ENCODE results near the gene MRPL21. TPM values are rescaled to one million over a fixed set of nuclear protein-coding genes. Genes with fewer than 3 reads are reported as not detected.
"Not testable (repeated sequence)": the region's sequence is repeated elsewhere in the genome, so short reads cannot be mapped to it uniquely, and the experiment has no call there.

The MRPL21 gene
- total and polyA plus RNA-seq, 4 donors: 27.0 to 101 (median 58.3) TPM

- DNase-seq (peak in 2 of 3 donors; percentile 26 to 34), ATAC-seq (ENCODE audit: insufficient read depth, low FRiP score) (no peak)
- Histone ChIP-seq H3K4me1 (ENCODE audit: control insufficient read depth in 5 of 5, insufficient read depth in 5 of 5, low read length in 5 of 5) (peaks cover 0 to 7% (median 0%) of the 10 kb centered on the region in 5 donors), H3K36me3 (ENCODE audit: control insufficient read depth in 4 of 4, insufficient read depth in 4 of 4, low read length in 4 of 4) (peaks cover 5 to 23% (median 10%) of the 10 kb centered on the region in 4 donors), H3K27ac (ENCODE audit: low read depth in 1 of 2, low read length in 1 of 2) (peak overlapping the region in 1 of 2 donors; percentile 49), H3K9ac (ENCODE audit: insufficient read depth in 1 of 2, low read length in 2 of 2) (no peak overlapping the region), H3K27me3 (ENCODE audit: control insufficient read depth in 3 of 3, insufficient read depth in 3 of 3, low read length in 2 of 3) (no peaks in the 10 kb centered on the region), H3K9me3 (ENCODE audit: control insufficient read depth in 4 of 4, insufficient read depth in 3 of 4, low read length in 3 of 4) (no peaks in the 10 kb centered on the region), H3K4me3 (no peak overlapping the region)
- no peak for TF ChIP-seq CTCF (IDR thresholded peaks at IDR 0.05; ENCODE audit: control extremely low read depth, extremely low read depth)
- WGBS, 2 donors: 73 to 82% methylated on average over 18 of the region's 18 CpGs
Measured at GRCh38 chr11:68889948-68890446, 13.6 kb downstream of the MRPL21 start.

- H3K4me3 ChIP-seq; H3K27ac ChIP-seq (ENCODE audit: low read depth in 1 of 2, low read length in 1 of 2); ATAC-seq (ENCODE audit: insufficient read depth, low FRiP score); H3K4me1 ChIP-seq (ENCODE audit: control insufficient read depth in 5 of 5, insufficient read depth in 5 of 5, low read length in 5 of 5); H3K9me3 ChIP-seq (ENCODE audit: control insufficient read depth in 4 of 4, insufficient read depth in 3 of 4, low read length in 3 of 4); DNase-seq; H3K27me3 ChIP-seq (ENCODE audit: control insufficient read depth in 3 of 3, insufficient read depth in 3 of 3, low read length in 2 of 3); H3K36me3 ChIP-seq (ENCODE audit: control insufficient read depth in 4 of 4, insufficient read depth in 4 of 4, low read length in 4 of 4); H3K9ac ChIP-seq (ENCODE audit: insufficient read depth in 1 of 2, low read length in 2 of 2): not testable (repeated sequence)
- 93 to 97% methylated on average over 15 of the region's 15 CpGs for WGBS, 2 donors
Measured at GRCh38 chr11:68884827-68885226, 18.8 kb downstream of the MRPL21 start.

- H3K27me3 ChIP-seq (ENCODE audit: control insufficient read depth in 3 of 3, insufficient read depth in 3 of 3, low read length in 2 of 3): no peaks in the 10 kb centered on the region
- WGBS, 2 donors: 90 to 91% methylated on average over 13 of the region's 13 CpGs
- H3K9ac ChIP-seq (ENCODE audit: insufficient read depth in 1 of 2, low read length in 2 of 2): no peak overlapping the region
- H3K4me1 ChIP-seq (ENCODE audit: control insufficient read depth in 5 of 5, insufficient read depth in 5 of 5, low read length in 5 of 5): no peaks in the 10 kb centered on the region
- no peak overlapping the region for H3K4me3 ChIP-seq
- ATAC-seq (ENCODE audit: insufficient read depth, low FRiP score) (no peak), DNase-seq (no peak)
- no peak overlapping the region for H3K27ac ChIP-seq (ENCODE audit: low read depth in 1 of 2, low read length in 1 of 2)
- no peak for TF ChIP-seq CTCF (IDR thresholded peaks at IDR 0.05; ENCODE audit: control extremely low read depth, extremely low read depth)
- H3K36me3 ChIP-seq (ENCODE audit: control insufficient read depth in 4 of 4, insufficient read depth in 4 of 4, low read length in 4 of 4): peaks cover 0 to 2% (median 0%) of the 10 kb centered on the region in 4 donors
- no peaks in the 10 kb centered on the region for H3K9me3 ChIP-seq (ENCODE audit: control insufficient read depth in 4 of 4, insufficient read depth in 3 of 4, low read length in 3 of 4)
Measured at GRCh38 chr11:68882391-68882790, 21.2 kb downstream of the MRPL21 start.

- TF ChIP-seq CTCF (IDR thresholded peaks at IDR 0.05; ENCODE audit: control extremely low read depth, extremely low read depth): no peak
- no peak for DNase-seq
- 91 to 98% methylated on average over 2 of the region's 2 CpGs for WGBS, 2 donors
- no peak for ATAC-seq (ENCODE audit: insufficient read depth, low FRiP score)
- Histone ChIP-seq H3K9ac (ENCODE audit: insufficient read depth in 1 of 2, low read length in 2 of 2) (no peak overlapping the region), H3K27me3 (ENCODE audit: control insufficient read depth in 3 of 3, insufficient read depth in 3 of 3, low read length in 2 of 3) (no peaks in the 10 kb centered on the region), H3K9me3 (ENCODE audit: control insufficient read depth in 4 of 4, insufficient read depth in 3 of 4, low read length in 3 of 4) (no peaks in the 10 kb centered on the region), H3K27ac (ENCODE audit: low read depth in 1 of 2, low read length in 1 of 2) (no peak overlapping the region), H3K4me1 (ENCODE audit: control insufficient read depth in 5 of 5, insufficient read depth in 5 of 5, low read length in 5 of 5) (no peaks in the 10 kb centered on the region), H3K36me3 (ENCODE audit: control insufficient read depth in 4 of 4, insufficient read depth in 4 of 4, low read length in 4 of 4) (peaks cover 0 to 2% (median 0%) of the 10 kb centered on the region in 4 donors), H3K4me3 (no peak overlapping the region)
Measured at GRCh38 chr11:68881320-68881719, 22.3 kb downstream of the MRPL21 start.

All from lung (tissue), 12 donors.